Measurements from ENCODE around the gene SLC9A9. TPM values are rescaled to one million over a fixed set of nuclear protein-coding genes. Genes with fewer than 3 reads are reported as not detected.

The SLC9A9 gene
- total and polyA plus RNA-seq, 7 donors: 1.3 to 5.4 (median 2.9) TPM

DNA sequence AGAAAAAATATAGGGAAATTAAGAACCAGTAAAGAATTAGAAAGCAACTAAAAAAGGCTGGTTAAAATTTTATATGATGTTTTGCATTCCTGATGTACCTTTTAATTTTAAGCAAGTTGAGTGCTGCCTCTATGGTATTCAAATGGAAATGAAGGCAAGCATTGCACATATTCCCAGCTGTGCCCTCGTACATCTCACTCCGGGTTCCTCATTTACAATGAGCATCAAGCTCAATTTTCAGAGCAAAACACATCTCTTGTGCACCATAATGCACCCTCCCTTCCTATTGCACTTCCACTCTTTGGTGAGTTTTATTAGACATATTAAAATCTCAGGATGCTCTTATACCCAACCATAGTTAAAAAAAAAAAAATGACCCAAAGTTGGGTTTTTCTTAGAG lies 460.8 kb downstream of the SLC9A9 start:
- H3K4me3 ChIP-seq: no peak overlapping the region
- H3K27me3 ChIP-seq (ENCODE audit: insufficient read depth in 3 of 3, low read length in 2 of 3): no peaks in the 10 kb centered on the region
- DNase-seq: no peak
- H3K4me1 ChIP-seq: no peaks in the 10 kb centered on the region
- WGBS, 3 donors: 75 to 92% (median 83%) methylated on average over 2 of the region's 2 CpGs
- H3K9me3 ChIP-seq: no peaks in the 10 kb centered on the region
- H3K27ac ChIP-seq: no peak overlapping the region
- no peaks in the 10 kb centered on the region for H3K36me3 ChIP-seq (ENCODE audit: insufficient read depth in 1 of 2, low read depth in 1 of 2)
- no peak for ATAC-seq
- intact Hi-C loops (cut with DNase I): no loop called here
- TF ChIP-seq, protein P1, sequence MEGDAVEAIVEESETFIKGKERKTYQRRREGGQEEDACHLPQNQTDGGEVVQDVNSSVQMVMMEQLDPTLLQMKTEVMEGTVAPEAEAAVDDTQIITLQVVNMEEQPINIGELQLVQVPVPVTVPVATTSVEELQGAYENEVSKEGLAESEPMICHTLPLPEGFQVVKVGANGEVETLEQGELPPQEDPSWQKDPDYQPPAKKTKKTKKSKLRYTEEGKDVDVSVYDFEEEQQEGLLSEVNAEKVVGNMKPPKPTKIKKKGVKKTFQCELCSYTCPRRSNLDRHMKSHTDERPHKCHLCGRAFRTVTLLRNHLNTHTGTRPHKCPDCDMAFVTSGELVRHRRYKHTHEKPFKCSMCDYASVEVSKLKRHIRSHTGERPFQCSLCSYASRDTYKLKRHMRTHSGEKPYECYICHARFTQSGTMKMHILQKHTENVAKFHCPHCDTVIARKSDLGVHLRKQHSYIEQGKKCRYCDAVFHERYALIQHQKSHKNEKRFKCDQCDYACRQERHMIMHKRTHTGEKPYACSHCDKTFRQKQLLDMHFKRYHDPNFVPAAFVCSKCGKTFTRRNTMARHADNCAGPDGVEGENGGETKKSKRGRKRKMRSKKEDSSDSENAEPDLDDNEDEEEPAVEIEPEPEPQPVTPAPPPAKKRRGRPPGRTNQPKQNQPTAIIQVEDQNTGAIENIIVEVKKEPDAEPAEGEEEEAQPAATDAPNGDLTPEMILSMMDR (IDR thresholded peaks at IDR 0.05): no peak

DNA sequence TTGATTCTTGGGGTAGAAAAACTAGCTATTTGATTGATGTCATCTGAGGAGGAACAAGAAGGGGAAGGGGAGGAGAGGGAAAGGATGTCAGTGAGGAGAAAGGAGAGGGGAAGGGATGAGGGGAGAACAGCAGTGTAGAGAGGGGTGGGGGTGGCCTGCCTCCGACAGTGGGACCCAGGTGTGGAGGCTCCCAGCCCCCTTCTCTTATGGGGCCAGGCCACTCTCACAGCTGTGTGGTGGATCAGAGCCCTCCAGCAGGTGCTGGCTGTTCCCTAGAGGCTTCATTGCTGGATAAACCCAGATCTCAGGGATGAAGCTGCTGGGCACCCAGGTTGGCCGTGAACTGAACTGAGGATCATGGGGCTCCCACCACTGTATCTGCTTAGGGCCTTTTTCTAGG lies 464.2 kb downstream of the SLC9A9 start:
- DNase-seq (peak in 1 of 2 donors; percentile 29), ATAC-seq (no peak)
- H3K4me1 ChIP-seq: no peaks in the 10 kb centered on the region
- no peak overlapping the region for H3K4me3 ChIP-seq
- intact Hi-C loops (cut with DNase I): no loop called here
- H3K27me3 ChIP-seq (ENCODE audit: insufficient read depth in 3 of 3, low read length in 2 of 3): no peaks in the 10 kb centered on the region
- WGBS, 3 donors: 62 to 81% (median 75%) methylated on average over 2 of the region's 2 CpGs
- TF ChIP-seq, protein P1 (IDR thresholded peaks at IDR 0.05): no peak
- no peaks in the 10 kb centered on the region for H3K9me3 ChIP-seq
- no peaks in the 10 kb centered on the region for H3K36me3 ChIP-seq (ENCODE audit: insufficient read depth in 1 of 2, low read depth in 1 of 2)
- no peak overlapping the region for H3K27ac ChIP-seq

DNA sequence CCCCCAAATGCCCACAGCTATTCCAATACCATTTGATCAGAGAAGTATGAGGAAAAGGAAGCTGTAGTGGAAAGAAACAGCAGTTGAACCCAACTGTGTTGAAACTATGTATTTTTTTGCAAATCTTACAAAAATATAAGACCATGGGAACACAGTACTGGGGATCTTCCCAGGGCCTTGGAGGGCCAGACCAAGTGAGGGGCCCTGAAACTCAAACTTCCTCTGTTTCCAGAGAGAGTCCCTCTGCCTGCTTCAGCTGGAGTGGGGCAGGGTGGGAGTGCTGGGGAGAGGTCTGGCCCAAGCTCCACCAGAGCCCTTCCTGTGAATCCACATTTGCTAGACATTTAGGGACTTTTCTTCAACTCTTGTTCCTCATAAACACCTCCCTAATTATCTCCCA lies 464.8 kb downstream of the SLC9A9 start:
- Histone ChIP-seq H3K4me3 (no peak overlapping the region), H3K9me3 (no peaks in the 10 kb centered on the region), H3K4me1 (no peaks in the 10 kb centered on the region), H3K36me3 (ENCODE audit: insufficient read depth in 1 of 2, low read depth in 1 of 2) (no peaks in the 10 kb centered on the region), H3K27ac (no peak overlapping the region), H3K27me3 (ENCODE audit: insufficient read depth in 3 of 3, low read length in 2 of 3) (no peaks in the 10 kb centered on the region)
- intact Hi-C loops (cut with DNase I): no loop called here
- ATAC-seq: no peak
- DNase-seq: no peak
- TF ChIP-seq, protein P1 (IDR thresholded peaks at IDR 0.05): no peak

DNA sequence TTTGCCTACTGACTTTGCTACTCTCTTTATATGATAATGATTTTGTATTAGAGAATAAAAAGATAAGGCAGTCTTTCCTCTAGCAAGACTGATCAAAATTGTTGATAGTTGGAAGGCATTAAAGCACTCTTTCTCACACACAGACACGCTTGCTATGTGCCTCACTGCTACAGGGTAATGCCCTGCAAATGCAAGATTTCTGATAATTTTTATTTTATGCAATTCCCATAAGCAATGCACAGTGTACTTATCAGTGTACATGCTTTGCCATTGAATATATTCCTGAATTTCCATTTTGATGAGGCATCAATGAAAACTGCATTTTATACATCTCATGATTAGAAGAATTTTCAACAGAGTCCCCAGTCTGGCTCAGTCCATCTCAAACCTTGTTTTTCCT lies 465.5 kb downstream of the SLC9A9 start:
- no peak for ATAC-seq
- 93 to 97% (median 97%) methylated on average over 1 of the region's 1 CpG for WGBS, 3 donors
- no peaks in the 10 kb centered on the region for H3K27me3 ChIP-seq (ENCODE audit: insufficient read depth in 3 of 3, low read length in 2 of 3)
- H3K36me3 ChIP-seq (ENCODE audit: insufficient read depth in 1 of 2, low read depth in 1 of 2): no peaks in the 10 kb centered on the region
- intact Hi-C loops (cut with DNase I): no loop called here
- no peak for DNase-seq
- H3K4me1 ChIP-seq: no peaks in the 10 kb centered on the region
- no peaks in the 10 kb centered on the region for H3K9me3 ChIP-seq
- TF ChIP-seq, protein P1 (IDR thresholded peaks at IDR 0.05): no peak
- H3K27ac ChIP-seq: no peak overlapping the region
- H3K4me3 ChIP-seq: no peak overlapping the region

DNA sequence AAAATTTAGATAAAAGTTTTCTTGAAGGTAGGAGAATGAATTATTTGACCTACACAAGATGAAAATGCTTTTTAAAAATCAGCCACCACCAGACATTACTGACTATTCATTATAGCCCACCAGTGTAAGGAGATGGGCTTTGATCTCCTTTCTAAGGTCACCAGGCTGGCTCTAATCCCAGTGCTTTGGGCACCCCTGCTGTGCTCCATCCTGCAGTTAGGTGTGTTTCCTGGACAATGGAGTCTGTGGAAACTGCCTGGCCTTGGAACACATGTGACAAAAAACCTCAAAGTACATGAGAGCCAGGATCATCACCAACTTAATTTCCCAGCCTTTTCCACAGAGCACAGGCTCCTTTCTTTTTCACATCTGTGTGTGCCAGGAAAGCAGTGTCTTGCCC lies 467.8 kb downstream of the SLC9A9 start:
- H3K4me1 ChIP-seq: no peaks in the 10 kb centered on the region
- ATAC-seq (no peak), DNase-seq (no peak)
- no peaks in the 10 kb centered on the region for H3K9me3 ChIP-seq
- no peaks in the 10 kb centered on the region for H3K36me3 ChIP-seq (ENCODE audit: insufficient read depth in 1 of 2, low read depth in 1 of 2)
- intact Hi-C loops (cut with DNase I): no loop called here
- no peaks in the 10 kb centered on the region for H3K27me3 ChIP-seq (ENCODE audit: insufficient read depth in 3 of 3, low read length in 2 of 3)
- H3K4me3 ChIP-seq: no peak overlapping the region
- no peak overlapping the region for H3K27ac ChIP-seq
- TF ChIP-seq, protein P1 (IDR thresholded peaks at IDR 0.05): no peak

All from psoas muscle (tissue), 8 donors.